SH-SY5Y (cell line): ENCODE data around the gene RTEL1.

ENCODE experiments used
- GATA2 ChIP-seq: IDR thresholded peaks from 2 replicates; pipeline ENCODE4 v1.6.1; 2011; ENCODE audit warnings: mild to moderate bottlenecking, low read depth, low read length
- GATA3 ChIP-seq: IDR thresholded peaks from 2 replicates; pipeline ENCODE4 v1.6.1; 2011; ENCODE audit warnings: low read depth, mild to moderate bottlenecking, low read length, moderate library complexity

GRCh38 chr20:63681609-63682142 is 23.6 kb downstream of the RTEL1 start:
- TF ChIP-seq GATA2 = no peak
- TF ChIP-seq GATA3 = no peak
